Vagina (tissue), 2 donors: ENCODE results near the gene CREB3L1.

Source experiments
- CTCF ChIP-seq, 3 experiments: fragments of 450-650 bp in 2 of 3; fragments of 200-600 bp in 1 of 3; sonication (generic) in 1 of 3; IDR thresholded peaks; one replicate each; pipeline ENCODE4 v1.5.1; 2017 to 2019; ENCODE audit warnings: antibody characterized with exemption in 3 of 3, mild to moderate bottlenecking in 2 of 3, moderate library complexity in 2 of 3
- POLR2AphosphoS5 ChIP-seq, 2 donors: sonication (generic); formaldehyde crosslinking; IDR thresholded peaks; one replicate each; pipeline ENCODE4 v1.9.0; 2017; ENCODE audit warnings: antibody characterized with exemption in 2 of 2, mild to moderate bottlenecking in 2 of 2, low read depth in 1 of 2; ENCODE audit not compliant: insufficient read depth in 1 of 2

GRCh38 chr11:46326813-46327416 is 49.5 kb downstream of the CREB3L1 start:
- no peak for TF ChIP-seq CTCF (IDR thresholded peaks at IDR 0.05)
- no peak for TF ChIP-seq POLR2AphosphoS5 (IDR thresholded peaks at IDR 0.05; ENCODE audit: insufficient read depth in 1 of 2, low read depth in 1 of 2)
